Cardiac fibroblast (primary cell): ENCODE data around the gene MAN1B1.

Source experiments
- DNase-seq, 2 donors: peaks; one replicate each; pipeline versions ENCODE4 v3.0.0 to v3.0.0-alpha.2; 2010; ENCODE audit warnings: low read depth in 2 of 2
- H3K4me3 ChIP-seq, 2 donors: replicated peaks in 1 of 2; 1 replicate in 1 of 2; 2 replicates in 1 of 2; pipeline ENCODE4 v1.5.1; 2011; ENCODE audit warnings: low read depth in 2 of 2, low read length in 2 of 2, mild to moderate bottlenecking in 2 of 2, moderate library complexity in 1 of 2
- CTCF ChIP-seq: IDR thresholded peaks from one replicate; pipeline ENCODE4 v1.5.1; 2011; ENCODE audit warnings: low read depth, mild to moderate bottlenecking, low read length, inconsistent platforms

Gene MAN1B1

GRCh38 chr9:137136261-137136880 lies 49.6 kb downstream of the MAN1B1 start:
- DNase-seq, result no peak
- no peak for TF ChIP-seq CTCF
- no peak overlapping the region for H3K4me3 ChIP-seq

- no peak for TF ChIP-seq CTCF
- H3K4me3 ChIP-seq, result no peak overlapping the region
- no peak for DNase-seq
Observed at GRCh38 chr9:137136881-137137607, 50.3 kb downstream of the MAN1B1 start.

GRCh38 chr9:137138058-137138721 lies 51.4 kb downstream of the MAN1B1 start:
- no peak for DNase-seq
- TF ChIP-seq CTCF, result no peak
- H3K4me3 ChIP-seq, result no peak overlapping the region

- DNase-seq, result peak in 1 of 2 donors; percentile 32
- no peak for TF ChIP-seq CTCF
- no peak within 1 kb of the TSS for H3K4me3 ChIP-seq
Observed at GRCh38 chr9:137138722-137139467, 52.1 kb downstream of the MAN1B1 start, which contains the start of gene GRIN1. GRIN1 (plus strand) TSS chr9:137139154; CDS start chr9:137139487, 333 bp downstream.

- DNase-seq, result no peak
- TF ChIP-seq CTCF, result no peak
Observed at GRCh38 chr9:137139468-137140150, 52.8 kb downstream of the MAN1B1 start.

More at GRCh38 chr9:137139468-137140150, 52.8 kb downstream of the MAN1B1 start:
- no peak overlapping the region for H3K4me3 ChIP-seq
